HG03139 (cell line): ENCODE measurements around the gene EIF4ENIF1.
"Not testable (repeated sequence)": the region's sequence is repeated elsewhere in the genome, so short reads cannot be mapped to it uniquely, and the experiment has no call there.

Experiments
- ATAC-seq: cut with Tn5 transposase; IDR thresholded peaks from one replicate; pipeline ENCODE4 v1.9.1; 2021; ENCODE audit not compliant: unreplicated experiment

The EIF4ENIF1 gene

GRCh38 chr22:31443516-31443915 is 46.1 kb downstream of the EIF4ENIF1 start:
- no peak for ATAC-seq

- no peak for ATAC-seq
Measured at GRCh38 chr22:31442768-31443489, 46.7 kb downstream of the EIF4ENIF1 start.

GRCh38 chr22:31441652-31442051 is 48.0 kb downstream of the EIF4ENIF1 start:
- no peak for ATAC-seq

- ATAC-seq: no peak
Measured at GRCh38 chr22:31440681-31441080, 49.0 kb downstream of the EIF4ENIF1 start.

GRCh38 chr22:31439808-31440207 is 49.8 kb downstream of the EIF4ENIF1 start:
- no peak for ATAC-seq

GRCh38 chr22:31436132-31436531 is 53.5 kb downstream of the EIF4ENIF1 start:
- no peak for ATAC-seq

GRCh38 chr22:31431950-31432349 is 57.7 kb downstream of the EIF4ENIF1 start:
- ATAC-seq: no peak

GRCh38 chr22:31425331-31426050 is 64.2 kb downstream of the EIF4ENIF1 start:
- no peak for ATAC-seq

GRCh38 chr22:31402350-31402749 is 87.3 kb downstream of the EIF4ENIF1 start:
- ATAC-seq: not testable (repeated sequence)

- no peak for ATAC-seq
Measured at GRCh38 chr22:31400023-31400397, 89.6 kb downstream of the EIF4ENIF1 start.

- ATAC-seq: peak; percentile 90
Measured at GRCh38 chr22:31399211-31400022, 90.2 kb downstream of the EIF4ENIF1 start, which contains the start of gene DRG1. Gene DRG1 (plus strand): TSS chr22:31399604. CDS start chr22:31399684, 80 bp downstream.

- no peak for ATAC-seq
Measured at GRCh38 chr22:31398231-31398630, 91.4 kb downstream of the EIF4ENIF1 start.

- no peak for ATAC-seq
Measured at GRCh38 chr22:31394326-31394725, 95.3 kb downstream of the EIF4ENIF1 start.

- ATAC-seq: no peak
Measured at GRCh38 chr22:31393893-31394292, 95.7 kb downstream of the EIF4ENIF1 start.
